ENCODE data around the gene ANKRD63. TPM values are rescaled to one million over a fixed set of nuclear protein-coding genes. Genes with fewer than 3 reads are reported as not detected.

Gene ANKRD63
- polyA plus RNA-seq, 1 of the 3 experiments (the other 2 are of a cell fraction) = not detected

DNA sequence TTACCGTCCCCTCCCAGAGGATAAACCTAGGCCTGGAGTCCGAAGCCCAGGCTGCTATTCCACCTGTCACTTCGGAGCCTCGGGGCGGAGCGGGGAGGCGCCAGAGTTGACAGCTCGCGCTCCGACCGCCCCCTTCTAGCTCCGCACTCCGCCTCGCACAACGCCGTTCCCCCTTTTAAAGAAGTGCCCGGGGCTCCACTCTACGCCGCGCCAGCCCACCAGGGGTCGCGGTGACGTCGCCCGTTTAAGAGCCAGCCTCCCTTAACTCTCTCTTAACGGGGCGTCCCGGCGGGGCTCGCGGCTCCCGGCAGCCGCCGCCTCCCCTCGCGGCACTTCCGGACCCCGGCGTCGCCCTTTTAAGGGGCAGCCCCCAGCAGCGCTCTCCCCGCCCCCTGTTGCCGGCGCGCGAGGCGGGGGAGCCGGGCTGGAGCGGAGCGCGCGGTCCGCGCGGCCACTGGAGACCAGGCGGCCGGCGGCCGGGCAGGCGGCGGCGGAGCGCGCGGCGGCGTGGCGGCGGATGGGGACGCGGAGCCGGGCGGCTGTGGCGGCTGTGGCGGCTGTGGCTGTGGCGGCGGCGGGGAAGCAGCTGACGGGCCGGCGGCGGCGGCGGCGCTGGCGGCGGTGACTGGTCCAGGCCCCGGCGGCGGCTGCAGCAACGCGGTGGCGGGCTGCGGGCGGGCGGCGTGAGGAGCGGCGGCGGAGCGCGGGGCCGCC lies 40.5 kb upstream of the ANKRD63 start, which contains the start of gene INAFM2:
Gene INAFM2 (plus strand): TSS at position 454 of the 714 bp plus-strand sequence. CDS start 364 bp downstream, outside the sequence.
- Histone ChIP-seq H3K27me3 (ENCODE audit: insufficient read depth) (no peaks in the 10 kb centered on the region), H2AFZ (ENCODE audit: low read depth) (no peak within 1 kb of the TSS), H3K9ac (peak within 1 kb of the TSS; percentile 72), H3K4me1 (ENCODE audit: control insufficient read depth in 1 of 2, insufficient read depth in 2 of 2, low read depth in 1 of 2, low read length in 1 of 2) (peaks cover 20 to 23% of the 10 kb centered on the region in 2 experiments; a peak in 3 of 4 replicates), H3F3A (replicated peaks; ENCODE audit: insufficient read depth) (peaks cover 6% of the 10 kb centered on the region), H3K9me3 (no peaks in the 10 kb centered on the region), H3K79me2 (ENCODE audit: insufficient read depth) (peaks cover 15% of the 10 kb centered on the region; the same call in 1 of the 2 replicates), H3K9me2 (no peaks in the 10 kb centered on the region), H4K20me1 (ENCODE audit: insufficient read depth) (no peaks in the 10 kb centered on the region), H3K4me3 (ENCODE audit: low read depth in 2 of 2, low read length in 1 of 2) (peak within 1 kb of the TSS; percentile 70 to 73), H3K36me3 (replicated peaks in 1 of 2; ENCODE audit: control insufficient read depth in 1 of 2, insufficient read depth in 2 of 2, low read length in 1 of 2) (peaks cover 0 to 4% of the 10 kb centered on the region in 2 experiments), H3K27ac (ENCODE audit: low read depth in 2 of 2, low read length in 1 of 2) (peak within 1 kb of the TSS in 1 of 2 experiments; percentile 43; a peak in 1 of 4 replicates), H3K4me2 (peak within 1 kb of the TSS; percentile 94)
- ChIA-PET POLR2A (interaction anchor here (0.6 to 1.7 kb wide), 4 partner anchors 12 to 73 kb away, joined by 3 to 5 read pairs (median 3); partner anchors contain the start of gene CCDC9B), CTCF (interaction anchor here (0.6 to 70.6 kb wide), 10 partner anchors 9 to 283 kb away, joined by 3 to 2194 read pairs (median 6); partner anchors contain the start of genes ANKRD63, CCDC9B, DISP2 and INAFM2)
- 0% methylated on average over 6 of the region's 103 CpGs for WGBS (ENCODE audit: low lambda C conversion rate)
- DNase-seq = peak; percentile 98
- TF ChIP-seq, protein P1, sequence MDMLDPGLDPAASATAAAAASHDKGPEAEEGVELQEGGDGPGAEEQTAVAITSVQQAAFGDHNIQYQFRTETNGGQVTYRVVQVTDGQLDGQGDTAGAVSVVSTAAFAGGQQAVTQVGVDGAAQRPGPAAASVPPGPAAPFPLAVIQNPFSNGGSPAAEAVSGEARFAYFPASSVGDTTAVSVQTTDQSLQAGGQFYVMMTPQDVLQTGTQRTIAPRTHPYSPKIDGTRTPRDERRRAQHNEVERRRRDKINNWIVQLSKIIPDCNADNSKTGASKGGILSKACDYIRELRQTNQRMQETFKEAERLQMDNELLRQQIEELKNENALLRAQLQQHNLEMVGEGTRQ (IDR thresholded peaks at IDR 0.05; ENCODE audit: borderline replicate concordance, low read depth, low read length) = no peak
- TF ChIP-seq RCOR1 (IDR thresholded peaks at IDR 0.05; ENCODE audit: low read length) (no peak), RXRA (IDR thresholded peaks at IDR 0.05; ENCODE audit: borderline replicate concordance, low read depth) (no peak), JUND (IDR thresholded peaks at IDR 0.05) (peak; percentile 23; the same call in 1 of the 2 replicates), TAF1 (IDR thresholded peaks at IDR 0.05; ENCODE audit: borderline replicate concordance, low read depth, low read length) (no peak), NRF1 (IDR thresholded peaks at IDR 0.05; ENCODE audit: low read depth, low read length) (no peak), MEF2A (IDR thresholded peaks at IDR 0.05; ENCODE audit: borderline replicate concordance, low read depth) (no peak), ELF1 (IDR thresholded peaks at IDR 0.05) (peak; percentile 91), SIN3A (IDR thresholded peaks at IDR 0.05; ENCODE audit: borderline replicate concordance, low read depth, low read length) (peak; percentile 76; the same call in 1 of the 2 replicates), CHD2 (IDR thresholded peaks at IDR 0.05; ENCODE audit: low read length, partially characterized antibody) (peak; percentile 33), EZH2phosphoT487 (IDR thresholded peaks at IDR 0.05; ENCODE audit: borderline replicate concordance, low read depth) (no peak), SMC3 (IDR thresholded peaks at IDR 0.05; ENCODE audit: low read depth, low read length) (no peak; the same call in 1 of the 2 replicates), RFX5 (IDR thresholded peaks at IDR 0.05; ENCODE audit: low read length) (no peak), EP300 (IDR thresholded peaks at IDR 0.05; ENCODE audit: borderline replicate concordance in 1 of 2, low read depth in 1 of 2, low read length in 1 of 2) (no peak)
- TF ChIP-seq, protein P2, sequence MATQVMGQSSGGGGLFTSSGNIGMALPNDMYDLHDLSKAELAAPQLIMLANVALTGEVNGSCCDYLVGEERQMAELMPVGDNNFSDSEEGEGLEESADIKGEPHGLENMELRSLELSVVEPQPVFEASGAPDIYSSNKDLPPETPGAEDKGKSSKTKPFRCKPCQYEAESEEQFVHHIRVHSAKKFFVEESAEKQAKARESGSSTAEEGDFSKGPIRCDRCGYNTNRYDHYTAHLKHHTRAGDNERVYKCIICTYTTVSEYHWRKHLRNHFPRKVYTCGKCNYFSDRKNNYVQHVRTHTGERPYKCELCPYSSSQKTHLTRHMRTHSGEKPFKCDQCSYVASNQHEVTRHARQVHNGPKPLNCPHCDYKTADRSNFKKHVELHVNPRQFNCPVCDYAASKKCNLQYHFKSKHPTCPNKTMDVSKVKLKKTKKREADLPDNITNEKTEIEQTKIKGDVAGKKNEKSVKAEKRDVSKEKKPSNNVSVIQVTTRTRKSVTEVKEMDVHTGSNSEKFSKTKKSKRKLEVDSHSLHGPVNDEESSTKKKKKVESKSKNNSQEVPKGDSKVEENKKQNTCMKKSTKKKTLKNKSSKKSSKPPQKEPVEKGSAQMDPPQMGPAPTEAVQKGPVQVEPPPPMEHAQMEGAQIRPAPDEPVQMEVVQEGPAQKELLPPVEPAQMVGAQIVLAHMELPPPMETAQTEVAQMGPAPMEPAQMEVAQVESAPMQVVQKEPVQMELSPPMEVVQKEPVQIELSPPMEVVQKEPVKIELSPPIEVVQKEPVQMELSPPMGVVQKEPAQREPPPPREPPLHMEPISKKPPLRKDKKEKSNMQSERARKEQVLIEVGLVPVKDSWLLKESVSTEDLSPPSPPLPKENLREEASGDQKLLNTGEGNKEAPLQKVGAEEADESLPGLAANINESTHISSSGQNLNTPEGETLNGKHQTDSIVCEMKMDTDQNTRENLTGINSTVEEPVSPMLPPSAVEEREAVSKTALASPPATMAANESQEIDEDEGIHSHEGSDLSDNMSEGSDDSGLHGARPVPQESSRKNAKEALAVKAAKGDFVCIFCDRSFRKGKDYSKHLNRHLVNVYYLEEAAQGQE (IDR thresholded peaks at IDR 0.05; ENCODE audit: low read depth, low read length) = no peak
- TF ChIP-seq, protein P3, sequence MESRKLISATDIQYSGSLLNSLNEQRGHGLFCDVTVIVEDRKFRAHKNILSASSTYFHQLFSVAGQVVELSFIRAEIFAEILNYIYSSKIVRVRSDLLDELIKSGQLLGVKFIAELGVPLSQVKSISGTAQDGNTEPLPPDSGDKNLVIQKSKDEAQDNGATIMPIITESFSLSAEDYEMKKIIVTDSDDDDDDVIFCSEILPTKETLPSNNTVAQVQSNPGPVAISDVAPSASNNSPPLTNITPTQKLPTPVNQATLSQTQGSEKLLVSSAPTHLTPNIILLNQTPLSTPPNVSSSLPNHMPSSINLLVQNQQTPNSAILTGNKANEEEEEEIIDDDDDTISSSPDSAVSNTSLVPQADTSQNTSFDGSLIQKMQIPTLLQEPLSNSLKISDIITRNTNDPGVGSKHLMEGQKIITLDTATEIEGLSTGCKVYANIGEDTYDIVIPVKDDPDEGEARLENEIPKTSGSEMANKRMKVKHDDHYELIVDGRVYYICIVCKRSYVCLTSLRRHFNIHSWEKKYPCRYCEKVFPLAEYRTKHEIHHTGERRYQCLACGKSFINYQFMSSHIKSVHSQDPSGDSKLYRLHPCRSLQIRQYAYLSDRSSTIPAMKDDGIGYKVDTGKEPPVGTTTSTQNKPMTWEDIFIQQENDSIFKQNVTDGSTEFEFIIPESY (IDR thresholded peaks at IDR 0.05; ENCODE audit: borderline replicate concordance, low read depth) = no peak
- TF ChIP-seq, protein P4, sequence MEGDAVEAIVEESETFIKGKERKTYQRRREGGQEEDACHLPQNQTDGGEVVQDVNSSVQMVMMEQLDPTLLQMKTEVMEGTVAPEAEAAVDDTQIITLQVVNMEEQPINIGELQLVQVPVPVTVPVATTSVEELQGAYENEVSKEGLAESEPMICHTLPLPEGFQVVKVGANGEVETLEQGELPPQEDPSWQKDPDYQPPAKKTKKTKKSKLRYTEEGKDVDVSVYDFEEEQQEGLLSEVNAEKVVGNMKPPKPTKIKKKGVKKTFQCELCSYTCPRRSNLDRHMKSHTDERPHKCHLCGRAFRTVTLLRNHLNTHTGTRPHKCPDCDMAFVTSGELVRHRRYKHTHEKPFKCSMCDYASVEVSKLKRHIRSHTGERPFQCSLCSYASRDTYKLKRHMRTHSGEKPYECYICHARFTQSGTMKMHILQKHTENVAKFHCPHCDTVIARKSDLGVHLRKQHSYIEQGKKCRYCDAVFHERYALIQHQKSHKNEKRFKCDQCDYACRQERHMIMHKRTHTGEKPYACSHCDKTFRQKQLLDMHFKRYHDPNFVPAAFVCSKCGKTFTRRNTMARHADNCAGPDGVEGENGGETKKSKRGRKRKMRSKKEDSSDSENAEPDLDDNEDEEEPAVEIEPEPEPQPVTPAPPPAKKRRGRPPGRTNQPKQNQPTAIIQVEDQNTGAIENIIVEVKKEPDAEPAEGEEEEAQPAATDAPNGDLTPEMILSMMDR (IDR thresholded peaks at IDR 0.05) = peak; percentile 60
- TF ChIP-seq, protein P5, sequence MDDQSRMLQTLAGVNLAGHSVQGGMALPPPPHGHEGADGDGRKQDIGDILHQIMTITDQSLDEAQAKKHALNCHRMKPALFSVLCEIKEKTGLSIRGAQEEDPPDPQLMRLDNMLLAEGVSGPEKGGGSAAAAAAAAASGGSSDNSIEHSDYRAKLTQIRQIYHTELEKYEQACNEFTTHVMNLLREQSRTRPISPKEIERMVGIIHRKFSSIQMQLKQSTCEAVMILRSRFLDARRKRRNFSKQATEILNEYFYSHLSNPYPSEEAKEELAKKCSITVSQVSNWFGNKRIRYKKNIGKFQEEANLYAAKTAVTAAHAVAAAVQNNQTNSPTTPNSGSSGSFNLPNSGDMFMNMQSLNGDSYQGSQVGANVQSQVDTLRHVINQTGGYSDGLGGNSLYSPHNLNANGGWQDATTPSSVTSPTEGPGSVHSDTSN (IDR thresholded peaks at IDR 0.05) = peak; percentile 67
- TF ChIP-seq, protein P6, sequence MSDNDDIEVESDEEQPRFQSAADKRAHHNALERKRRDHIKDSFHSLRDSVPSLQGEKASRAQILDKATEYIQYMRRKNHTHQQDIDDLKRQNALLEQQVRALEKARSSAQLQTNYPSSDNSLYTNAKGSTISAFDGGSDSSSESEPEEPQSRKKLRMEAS (IDR thresholded peaks at IDR 0.05; ENCODE audit: low read depth) = peak; percentile 88
- TF ChIP-seq, protein P7, sequence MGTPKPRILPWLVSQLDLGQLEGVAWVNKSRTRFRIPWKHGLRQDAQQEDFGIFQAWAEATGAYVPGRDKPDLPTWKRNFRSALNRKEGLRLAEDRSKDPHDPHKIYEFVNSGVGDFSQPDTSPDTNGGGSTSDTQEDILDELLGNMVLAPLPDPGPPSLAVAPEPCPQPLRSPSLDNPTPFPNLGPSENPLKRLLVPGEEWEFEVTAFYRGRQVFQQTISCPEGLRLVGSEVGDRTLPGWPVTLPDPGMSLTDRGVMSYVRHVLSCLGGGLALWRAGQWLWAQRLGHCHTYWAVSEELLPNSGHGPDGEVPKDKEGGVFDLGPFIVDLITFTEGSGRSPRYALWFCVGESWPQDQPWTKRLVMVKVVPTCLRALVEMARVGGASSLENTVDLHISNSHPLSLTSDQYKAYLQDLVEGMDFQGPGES (IDR thresholded peaks at IDR 0.05; ENCODE audit: low read depth, low read length) = no peak

Measured in SK-N-SH (cell line).